LHCN-M2 (cell line): ENCODE measurements around the gene MRM2. TPM values are rescaled to one million over a fixed set of nuclear protein-coding genes. Genes with fewer than 3 reads are reported as not detected.

Experiments used
- DNase-seq: peaks from one replicate; pipeline ENCODE4 v3.0.0-alpha.2; 2012; ENCODE audit warnings: low read depth
- total RNA-seq: library from RNA; depleted of rRNA; stranded (reverse); fragments of >200 nt; gene quantifications from 2 replicates; pipeline ENCODE4 v1.2.3, GENCODE V29; 2014

MRM2 gene
- total RNA-seq, 1 experiment from 2014 or later = 40.0 TPM

DNA sequence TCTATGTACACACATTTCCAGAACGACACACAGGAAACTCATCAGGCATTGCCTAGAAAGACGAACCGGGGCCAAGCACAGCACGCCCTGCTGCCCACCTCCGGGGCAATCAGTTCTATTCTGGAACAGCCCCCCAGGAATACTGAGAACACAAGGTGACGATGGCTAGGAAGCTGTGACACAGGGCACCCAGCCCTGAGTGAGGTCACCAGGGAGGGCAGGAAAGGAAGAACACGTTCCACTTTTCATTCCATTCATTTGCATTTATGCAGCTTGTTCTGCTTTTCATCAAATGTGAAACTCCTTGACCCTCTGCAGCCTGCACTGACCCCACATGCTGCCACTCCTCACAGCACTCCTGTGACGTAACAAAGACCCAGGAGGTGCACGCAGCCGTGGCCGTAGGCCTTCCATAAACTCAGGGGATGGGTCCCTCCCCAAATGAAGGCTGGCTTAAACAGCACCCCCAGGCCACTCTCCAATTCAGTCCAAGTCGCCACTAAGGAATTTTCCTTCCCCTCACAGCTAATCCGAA, 38.2 kb downstream of the MRM2 start:
- no peak for DNase-seq

DNA sequence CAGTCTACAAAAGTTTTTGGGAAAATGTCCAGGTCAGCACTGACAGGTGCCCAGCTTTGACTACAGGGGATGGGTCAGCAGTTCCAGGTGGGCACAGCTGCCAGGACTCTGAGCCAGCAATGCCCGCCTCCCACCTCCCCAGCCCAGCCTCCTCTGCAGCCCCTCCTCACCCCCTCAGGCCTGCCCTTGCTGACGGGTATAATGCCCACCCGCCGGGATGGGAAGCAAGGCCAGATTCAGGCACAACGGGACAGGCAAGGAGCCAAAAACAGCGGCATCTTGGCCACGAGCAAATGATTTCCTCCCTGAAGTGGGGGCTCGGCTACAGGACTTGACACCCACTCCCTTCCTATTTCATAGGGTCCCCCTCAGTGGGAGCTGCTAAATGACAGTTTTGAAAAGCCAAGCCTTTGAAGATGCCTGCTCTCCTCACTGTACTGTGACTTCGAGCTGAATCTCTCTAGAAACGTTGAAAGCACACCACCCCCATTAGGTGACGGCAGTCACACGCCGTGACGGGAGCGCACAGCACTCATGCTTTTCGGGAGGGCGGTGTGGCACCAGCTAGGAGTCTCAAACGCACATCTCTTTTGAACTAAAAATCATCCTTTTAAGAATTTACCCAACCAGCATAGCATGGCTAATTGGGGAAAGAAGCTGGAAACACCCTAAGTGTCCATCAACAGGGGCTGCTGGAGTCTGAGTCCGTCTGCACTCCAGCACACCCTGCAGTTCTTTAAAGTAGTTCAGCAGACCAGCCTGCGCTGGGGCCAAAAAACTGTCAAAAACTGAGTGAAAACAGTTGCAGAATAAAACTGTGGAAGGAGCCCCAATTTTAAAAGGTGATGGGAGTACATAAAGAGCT, 38.9 kb downstream of the MRM2 start:
- DNase-seq = no peak

DNA sequence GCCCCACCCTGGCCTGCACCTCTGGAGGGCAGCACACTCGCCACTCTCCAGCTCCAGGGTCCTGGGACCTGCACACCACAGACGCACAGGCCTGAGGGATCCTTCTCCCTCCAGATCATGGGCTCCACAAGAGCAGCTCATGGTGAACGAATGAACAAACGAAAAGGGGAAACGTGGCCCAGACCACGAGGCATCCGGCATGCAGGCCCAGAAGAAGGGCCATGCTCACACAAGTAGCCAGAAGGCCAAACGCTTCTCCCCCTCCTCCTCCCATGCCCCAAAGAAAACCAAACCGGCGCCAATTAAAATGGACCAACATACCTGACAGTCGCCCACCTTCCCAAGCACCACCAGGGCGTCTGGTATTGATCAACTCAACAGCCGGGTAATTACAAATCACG, 39.6 kb downstream of the MRM2 start:
- no peak for DNase-seq

DNA sequence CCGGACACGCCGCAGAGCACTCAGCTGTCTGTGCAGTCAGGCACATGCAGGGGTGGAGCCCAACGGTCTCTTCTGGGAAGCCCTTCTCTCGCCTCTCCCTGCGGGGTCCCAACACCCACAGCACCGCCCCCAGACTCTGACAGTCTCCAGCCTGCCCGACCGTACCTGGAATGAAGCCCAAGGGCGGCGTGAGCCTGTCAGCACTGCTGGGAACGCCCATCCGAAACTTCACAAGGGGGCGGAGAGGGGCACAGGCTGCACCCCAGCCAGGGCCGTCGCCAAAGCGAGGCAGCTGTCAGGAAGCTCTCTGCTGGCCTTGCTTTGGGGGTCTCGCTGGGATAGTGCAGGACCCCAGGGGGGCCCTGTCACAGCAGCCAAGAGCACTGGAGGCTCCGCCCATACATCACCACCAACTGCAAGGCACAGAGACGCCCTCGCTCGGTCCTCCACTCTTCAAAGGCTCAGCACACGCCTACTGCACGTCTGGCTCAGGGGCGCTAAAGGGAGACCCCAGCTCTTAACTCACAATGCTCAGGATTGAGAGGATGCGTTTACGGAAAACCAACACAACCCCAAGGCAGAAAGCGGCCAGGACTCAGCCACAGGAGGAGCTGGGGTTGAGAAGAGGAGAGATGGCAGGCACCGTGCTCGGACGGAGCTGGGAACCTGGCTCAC, 40.2 kb downstream of the MRM2 start:
- DNase-seq = no peak

DNA sequence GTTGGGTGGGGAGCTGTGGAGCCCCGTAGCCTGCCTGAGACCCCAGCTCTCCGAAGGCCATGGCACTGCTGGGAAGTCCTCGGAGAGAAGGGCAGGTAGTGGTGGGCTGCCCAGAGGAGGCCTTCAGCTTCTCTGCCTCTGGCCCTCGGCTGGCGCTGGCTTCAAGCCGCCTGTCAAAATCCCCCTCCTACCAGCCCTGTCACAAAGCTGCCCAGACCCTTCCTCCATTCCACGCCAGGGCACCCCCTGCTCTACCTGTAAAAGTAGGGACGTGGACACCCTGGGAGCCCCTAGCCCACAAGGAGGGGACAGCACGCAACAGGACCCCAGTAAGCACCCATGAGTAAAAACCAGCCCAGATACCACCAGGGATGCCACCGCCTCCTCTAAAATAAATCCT, 40.9 kb downstream of the MRM2 start:
- no peak for DNase-seq

DNA sequence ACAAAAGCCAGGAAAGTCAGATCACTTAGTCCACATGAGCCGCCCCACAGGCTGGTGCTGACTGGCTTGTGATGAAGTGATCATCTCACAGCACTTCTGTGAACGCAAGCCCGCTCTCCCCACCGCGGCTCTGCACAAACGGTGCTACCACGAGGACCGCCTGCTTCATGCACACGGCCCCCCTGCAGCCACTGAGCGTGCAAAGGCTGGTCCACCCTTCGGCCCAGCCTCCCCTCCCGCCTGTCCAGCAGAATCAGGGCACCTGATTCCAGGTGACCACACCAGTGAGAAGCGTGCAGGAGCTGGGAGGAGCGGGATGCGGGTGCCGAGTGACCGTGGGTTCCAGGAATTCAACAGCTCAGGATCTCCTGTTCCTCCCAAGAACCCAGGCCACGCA, 41.4 kb downstream of the MRM2 start:
- no peak for DNase-seq

DNA sequence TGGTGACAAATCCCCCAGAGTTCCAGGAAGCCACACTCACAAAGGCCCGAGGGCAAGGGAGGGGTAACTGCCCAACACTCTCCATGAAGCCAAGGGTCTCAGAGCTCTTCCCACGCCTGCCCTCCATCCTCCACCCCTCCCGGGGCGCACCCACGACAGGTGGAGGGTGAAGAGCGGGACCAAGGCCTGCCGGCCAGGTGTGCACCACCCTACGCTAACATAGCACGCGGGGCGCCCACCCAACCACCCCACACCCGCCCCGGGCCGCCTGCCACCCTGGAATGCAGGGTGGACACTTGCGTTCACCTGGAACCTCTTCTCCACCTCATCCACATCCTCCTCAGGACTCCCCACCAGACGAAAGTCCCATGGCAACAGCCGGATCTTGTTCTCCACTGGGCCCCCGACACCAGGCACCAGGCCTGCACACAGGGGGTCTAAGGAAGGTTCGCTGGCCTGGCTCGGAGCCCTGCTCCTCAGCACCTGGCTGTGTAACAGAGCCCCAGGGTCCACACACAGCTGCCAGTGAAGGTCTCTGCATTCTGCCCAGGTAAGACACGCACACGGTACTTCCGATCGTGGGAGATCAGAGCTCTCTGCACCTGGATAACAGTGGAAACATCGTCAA, 41.9 kb downstream of the MRM2 start:
- DNase-seq = no peak

DNA sequence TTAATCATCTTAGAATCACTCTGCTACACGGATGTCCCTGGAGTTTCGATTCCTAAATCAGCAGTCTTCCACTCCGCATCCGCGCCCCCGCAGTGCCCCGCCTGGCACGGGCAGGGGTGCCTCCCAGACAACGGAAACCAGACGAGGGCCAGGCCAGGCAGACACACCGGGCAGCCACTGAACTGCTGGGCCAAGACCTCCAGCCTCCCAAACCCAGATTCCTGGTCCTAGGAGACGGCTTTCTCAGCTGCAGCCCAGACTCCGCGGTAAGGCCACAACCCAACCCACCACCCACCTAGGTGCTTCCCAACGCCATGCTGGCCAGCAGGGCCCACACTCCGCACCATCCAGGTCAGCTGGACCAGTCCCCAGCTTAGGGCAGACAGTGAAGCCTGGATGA, 42.5 kb downstream of the MRM2 start:
- no peak for DNase-seq

DNA sequence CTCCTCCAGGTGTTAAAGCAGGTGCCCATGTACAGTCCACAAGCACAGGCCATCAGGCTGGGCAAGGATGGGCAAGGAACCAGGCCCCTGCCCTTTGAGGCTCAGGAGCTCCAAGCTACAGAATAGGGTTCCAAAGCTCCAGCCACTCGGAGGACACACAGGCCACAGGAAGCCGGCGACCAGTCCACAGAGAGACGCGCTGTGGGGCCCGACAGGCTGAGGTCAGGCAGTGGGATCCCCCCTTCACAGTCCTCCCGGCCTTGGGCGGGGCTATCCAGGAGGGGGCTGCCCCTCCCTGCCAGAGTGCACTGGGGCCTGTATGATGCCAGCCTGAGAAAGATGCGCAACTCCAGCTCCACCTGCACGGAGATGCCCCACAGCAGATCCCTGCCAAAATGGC, 43.2 kb downstream of the MRM2 start:
- no peak for DNase-seq

DNA sequence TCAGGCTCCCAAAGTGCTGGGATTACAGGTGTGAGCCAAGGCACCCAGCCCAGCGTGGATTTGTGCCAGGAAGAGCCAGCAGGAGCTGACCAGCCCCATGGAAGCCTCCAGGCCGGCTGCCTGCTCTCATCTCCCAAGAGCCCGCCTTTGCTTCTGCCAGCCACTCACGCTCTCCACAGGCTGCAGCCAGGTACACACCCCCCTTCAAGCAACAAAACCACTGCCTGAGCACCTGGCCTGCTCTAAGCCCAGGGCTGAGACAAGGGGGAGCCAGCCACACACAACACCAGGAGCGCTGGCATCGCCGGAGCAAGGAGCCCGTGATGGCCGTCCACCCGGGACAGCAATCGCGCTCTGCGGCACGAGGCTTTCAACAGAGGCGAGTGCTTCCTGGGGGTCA, 43.8 kb downstream of the MRM2 start:
- DNase-seq = no peak

DNA sequence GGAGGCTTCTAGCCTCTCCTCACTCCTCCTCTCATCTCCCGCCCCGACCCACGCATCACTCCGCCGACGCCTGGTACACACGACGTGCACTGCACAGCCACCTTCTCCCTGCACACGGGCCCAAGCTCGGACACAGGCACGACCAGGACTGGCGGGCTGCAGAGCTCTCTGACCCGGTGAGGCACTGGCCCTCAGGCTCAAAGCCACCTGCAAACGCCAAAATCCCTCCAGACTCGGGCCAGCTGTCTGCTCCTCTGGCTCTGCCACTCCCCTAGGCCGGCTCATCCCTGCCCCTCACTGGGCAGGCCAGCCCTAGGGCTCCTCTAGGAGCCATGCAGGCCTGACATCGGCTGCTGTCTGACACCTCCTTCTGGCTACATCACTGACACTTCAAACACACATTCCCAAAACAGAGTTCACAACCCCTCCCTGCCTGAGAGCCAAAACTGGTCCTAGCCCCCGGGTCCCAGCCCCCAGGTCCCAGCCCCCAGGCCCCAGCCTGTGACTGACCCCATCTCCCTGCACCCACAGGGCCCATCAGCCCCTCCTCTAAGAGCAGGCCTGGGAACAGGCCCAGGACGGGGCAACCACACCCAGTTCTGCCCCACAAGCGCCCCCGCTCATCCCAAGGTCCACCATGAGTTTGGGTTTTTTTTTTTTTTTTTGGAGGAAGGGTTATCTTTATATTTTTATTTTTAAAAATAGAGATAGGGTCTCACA, 44.4 kb downstream of the MRM2 start:
- DNase-seq = no peak

DNA sequence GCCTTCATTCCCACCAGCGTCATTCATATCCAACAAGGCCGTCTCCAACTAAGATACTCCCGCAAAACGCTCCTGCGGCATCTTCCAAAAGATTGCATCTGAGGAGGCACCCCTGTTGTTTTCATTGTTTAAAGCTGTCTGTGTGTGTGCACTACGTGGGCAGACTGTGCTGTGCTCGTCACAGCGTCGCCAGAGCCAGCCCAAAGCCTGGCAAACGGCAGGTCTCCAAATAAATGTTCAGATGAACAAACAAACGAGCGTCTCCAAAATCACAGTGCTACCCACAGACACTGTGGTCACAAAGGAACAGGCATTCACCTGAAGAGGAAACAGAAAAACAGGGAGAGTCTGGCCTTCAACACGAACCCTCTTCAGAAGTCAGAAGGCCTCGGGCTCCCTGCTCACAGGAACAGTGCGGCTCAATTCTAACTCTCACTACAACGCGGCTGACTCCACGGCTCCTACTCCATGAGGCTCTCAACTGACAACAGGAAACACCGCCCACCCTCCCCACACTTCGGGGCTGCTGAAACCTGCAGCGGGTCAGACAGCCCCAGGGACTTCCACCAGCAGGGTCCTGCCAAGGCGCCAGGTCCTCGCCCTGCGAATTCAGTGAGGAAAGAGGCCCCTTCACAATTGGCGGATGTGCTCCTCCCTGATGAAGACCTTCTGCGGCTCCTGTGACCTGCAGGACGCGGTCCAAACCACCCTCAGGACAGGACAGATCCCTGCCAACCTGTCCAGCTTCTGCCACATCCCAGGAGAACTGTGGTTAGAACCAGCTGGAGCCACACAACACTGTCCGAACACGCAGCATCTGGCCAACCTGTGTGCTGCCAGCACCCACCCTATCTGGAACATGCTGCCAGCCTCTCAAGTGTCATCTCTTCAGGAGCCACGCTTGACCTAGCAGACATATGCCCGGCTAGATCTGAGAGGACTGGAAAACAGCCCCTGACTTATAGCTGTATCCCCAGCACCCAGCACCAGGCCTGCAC, 45.3 kb downstream of the MRM2 start:
- DNase-seq = no peak

DNA sequence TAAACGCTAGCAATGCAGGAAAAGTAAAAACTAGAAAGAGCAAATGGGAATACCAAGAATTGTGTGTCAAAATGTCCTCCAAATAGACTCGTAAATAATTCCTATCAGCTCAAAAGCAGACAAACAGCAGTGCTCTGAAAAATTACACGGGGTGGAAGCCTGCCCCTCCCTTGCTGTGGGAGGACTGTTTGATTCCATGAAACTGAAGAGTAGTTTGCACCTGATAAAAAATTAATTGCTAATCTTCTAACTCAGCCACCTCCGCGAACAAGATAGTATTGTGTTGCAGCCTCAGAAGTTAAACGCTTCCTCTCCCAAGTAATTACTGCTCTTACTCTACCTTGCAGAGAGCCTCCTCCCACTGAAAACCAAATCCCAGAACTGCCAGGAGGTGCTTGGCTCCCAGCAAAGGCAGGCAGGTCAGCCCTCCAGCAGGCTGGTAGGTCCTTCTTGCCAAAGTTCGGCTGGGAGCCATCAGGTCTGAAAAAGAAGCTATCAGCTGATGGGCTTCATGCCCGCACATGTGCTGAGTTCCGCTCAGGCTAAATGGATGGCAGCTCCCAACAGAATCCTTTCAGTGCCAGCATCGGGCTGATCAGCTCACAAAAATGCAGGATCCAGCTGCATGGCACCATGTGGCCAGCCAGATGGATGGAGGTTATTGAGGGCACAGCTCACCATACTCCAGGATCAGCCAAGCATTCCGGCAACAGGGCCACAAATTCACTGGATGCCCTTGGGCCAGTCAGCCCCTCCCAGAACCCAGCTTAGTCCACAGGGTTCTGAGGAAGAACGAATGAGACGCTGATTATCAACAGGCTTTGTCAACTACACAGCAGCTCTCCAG, 46.4 kb downstream of the MRM2 start:
- DNase-seq = no peak

DNA sequence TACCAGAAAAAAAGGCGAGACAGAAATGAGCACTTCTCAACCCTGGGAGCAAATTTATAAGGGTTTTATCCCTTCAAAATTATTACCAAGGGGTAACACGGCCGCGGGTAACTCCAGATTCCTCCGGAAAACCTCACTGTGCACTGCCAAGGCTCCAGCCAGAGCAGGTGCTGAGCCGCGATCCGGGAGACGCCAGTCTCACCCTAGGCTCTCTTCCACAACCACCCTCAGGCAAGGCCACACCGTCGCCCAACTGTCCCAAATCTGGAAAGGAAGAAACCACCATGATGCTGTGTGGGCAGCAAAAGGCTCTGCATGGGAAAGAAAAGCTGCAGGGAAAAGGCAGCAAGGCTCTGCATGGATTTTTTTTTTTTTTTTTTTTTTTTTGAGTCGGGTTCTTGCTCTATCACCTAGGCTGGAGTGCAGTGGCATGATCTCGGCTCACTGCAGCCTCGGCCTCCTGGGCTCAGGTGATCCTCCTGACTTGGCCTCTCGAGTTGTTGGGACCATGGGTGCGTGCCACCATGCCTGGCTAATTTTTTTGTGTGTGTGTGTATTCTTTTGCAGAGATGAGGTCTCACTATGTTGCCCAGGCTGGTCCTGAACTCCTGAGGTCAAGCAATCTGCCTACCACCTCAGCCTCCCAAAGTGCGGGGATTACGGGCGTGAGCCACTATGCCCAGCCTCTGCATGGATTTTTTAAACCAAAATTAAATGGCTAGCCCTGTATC, 48.3 kb downstream of the MRM2 start:
- no peak for DNase-seq

DNA sequence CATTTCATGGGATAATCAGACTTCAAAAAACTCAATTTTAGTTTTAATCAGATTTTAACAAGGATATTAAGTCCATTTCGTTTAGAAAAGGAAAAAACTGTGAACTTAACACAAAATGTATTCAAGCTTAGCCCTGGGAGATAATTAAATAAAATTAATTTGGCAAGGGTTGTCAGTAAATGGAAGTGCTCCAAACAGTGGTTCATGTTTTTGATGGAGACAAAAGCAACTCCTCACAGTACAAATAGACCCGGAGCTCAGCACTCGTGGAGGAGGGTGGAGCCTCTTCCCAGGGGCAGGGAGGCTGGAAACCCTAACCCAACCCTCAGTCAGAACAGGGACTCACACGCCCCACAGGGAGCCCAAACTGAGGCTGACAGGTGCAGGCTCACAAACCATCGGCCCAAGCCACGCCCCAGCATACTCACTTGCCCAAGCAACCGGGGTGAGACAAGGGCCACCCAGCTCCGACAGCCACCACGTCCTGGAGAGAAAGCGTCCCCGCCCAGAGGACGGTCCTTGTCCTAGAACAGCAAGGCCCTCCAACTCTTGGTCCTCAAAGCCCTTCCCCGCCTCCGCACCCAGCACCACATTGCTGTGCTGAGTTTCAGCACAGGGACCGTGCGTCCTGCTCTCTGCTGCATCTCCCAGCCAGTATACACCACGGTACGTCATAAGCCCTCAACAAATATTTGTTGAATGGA, 49.0 kb downstream of the MRM2 start:
- peak; percentile 29 for DNase-seq

DNA sequence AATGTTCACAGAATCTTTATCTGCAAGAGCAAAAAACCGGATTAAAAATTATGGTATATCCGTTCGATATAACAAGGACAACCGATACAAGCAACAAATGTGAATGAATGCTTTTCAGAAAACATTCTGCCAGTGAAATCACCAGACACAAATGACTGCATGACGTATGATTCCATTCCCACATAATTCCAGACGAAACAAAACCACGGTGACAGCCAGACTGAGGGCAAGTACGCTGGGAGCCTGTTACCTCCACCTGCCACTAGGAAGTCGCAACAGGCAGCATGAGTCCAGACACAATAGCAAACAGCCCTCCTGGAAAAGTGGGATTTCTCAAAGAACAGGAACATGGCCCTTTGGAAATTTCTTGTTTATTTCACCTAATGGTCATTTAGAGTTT, 51.0 kb downstream of the MRM2 start:
- DNase-seq = no peak

DNA sequence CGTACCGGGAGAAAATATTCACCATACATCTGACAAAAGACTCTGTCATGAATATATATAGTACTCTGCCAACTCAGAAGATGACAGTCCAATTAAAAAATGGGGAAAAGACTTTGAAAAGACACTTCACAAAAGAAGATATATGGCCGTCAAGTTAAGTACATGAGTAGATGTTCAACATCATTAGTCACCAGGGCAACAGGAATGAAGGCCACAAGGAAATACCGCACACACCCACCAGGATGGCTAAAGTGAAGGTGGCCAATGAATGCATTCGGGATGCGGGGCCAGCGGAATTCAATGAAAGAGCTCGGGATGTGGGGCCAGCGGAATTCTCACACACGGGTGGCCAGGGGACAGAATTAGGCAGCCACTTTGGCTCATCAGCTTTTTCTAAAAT, 51.5 kb downstream of the MRM2 start:
- peak; percentile 10 for DNase-seq

DNA sequence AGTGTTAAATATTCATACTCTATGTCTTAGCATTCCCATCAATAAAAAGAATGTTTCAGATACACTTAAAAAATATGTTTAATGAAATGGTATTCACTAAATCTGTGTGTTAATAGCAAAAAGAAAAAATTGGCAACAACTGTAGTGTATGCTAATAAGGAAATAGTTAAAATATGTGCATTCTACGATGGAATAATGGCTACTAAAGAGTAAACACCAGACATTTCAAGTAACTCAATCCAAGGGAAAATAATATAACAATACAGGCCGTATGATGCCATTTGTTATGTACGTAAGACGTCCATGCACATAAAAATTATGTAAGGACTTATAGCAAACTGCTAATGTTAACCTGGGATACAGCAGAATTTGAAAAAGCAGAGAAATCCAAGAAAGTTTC, 55.8 kb downstream of the MRM2 start:
- DNase-seq = no peak
